ENCODE data around the gene KLHDC7A.

KLHDC7A gene

GRCh38 chr1:18475234-18475905, 5.4 kb upstream of the KLHDC7A start:
- Histone ChIP-seq H3K27me3 (ENCODE audit: insufficient read depth, low read length) (no peaks in the 10 kb centered on the region), H3K4me3 (ENCODE audit: low read length) (no peak overlapping the region), H3K4me1 (ENCODE audit: insufficient read depth, low read length) (peaks cover 10% of the 10 kb centered on the region), H3K9ac (ENCODE audit: low read depth, low read length) (no peak overlapping the region), H3K27ac (ENCODE audit: low read length) (no peak overlapping the region), H3K36me3 (ENCODE audit: insufficient read depth, low read depth, low read length) (no peaks in the 10 kb centered on the region), H3K9me3 (ENCODE audit: insufficient read depth, low read depth, low read length) (no peaks in the 10 kb centered on the region)

DNA sequence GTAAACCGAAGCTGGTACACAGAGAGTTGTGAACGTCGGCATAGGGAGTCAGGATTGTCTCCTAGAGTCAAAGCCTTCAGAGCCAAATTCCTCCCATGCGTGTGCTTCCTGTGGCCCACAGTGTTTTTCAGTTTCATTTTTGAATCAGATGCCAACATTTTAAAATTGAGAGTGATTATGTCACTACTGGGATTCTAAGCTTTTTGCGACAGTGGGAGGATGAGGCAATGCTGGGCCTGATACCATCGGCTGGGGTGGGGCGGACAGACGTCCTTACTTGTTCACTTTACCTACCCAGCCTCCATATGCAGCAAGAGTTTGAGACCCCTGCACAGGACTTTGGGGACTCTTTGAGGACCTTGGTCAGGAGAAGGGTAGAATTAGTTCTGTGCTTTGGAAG, 1.3 kb upstream of the KLHDC7A start:
- Histone ChIP-seq H3K9ac (ENCODE audit: low read depth, low read length) (peak overlapping the region; percentile 58; the same call in 1 of the 2 replicates), H3K27me3 (ENCODE audit: insufficient read depth, low read length) (no peaks in the 10 kb centered on the region), H3K4me1 (ENCODE audit: insufficient read depth, low read length) (peaks cover 18% of the 10 kb centered on the region), H3K36me3 (ENCODE audit: insufficient read depth, low read depth, low read length) (peaks cover 17% of the 10 kb centered on the region), H3K4me3 (ENCODE audit: low read length) (peak overlapping the region; percentile 25; the same call in 1 of the 2 replicates), H3K9me3 (ENCODE audit: insufficient read depth, low read depth, low read length) (peaks cover 7% of the 10 kb centered on the region; the same call in 1 of the 2 replicates), H3K27ac (ENCODE audit: low read length) (no peak overlapping the region)

- peaks cover 20% of the 10 kb centered on the region for H3K36me3 ChIP-seq (ENCODE audit: insufficient read depth, low read depth, low read length)
- peak overlapping the region; percentile 52; the same call in 1 of the 2 replicates for H3K9ac ChIP-seq (ENCODE audit: low read depth, low read length)
- H3K27ac ChIP-seq (ENCODE audit: low read length), result peak overlapping the region; percentile 62
- H3K9me3 ChIP-seq (ENCODE audit: insufficient read depth, low read depth, low read length), result peaks cover 14% of the 10 kb centered on the region; the same call in 1 of the 2 replicates
- H3K4me1 ChIP-seq (ENCODE audit: insufficient read depth, low read length), result peaks cover 18% of the 10 kb centered on the region
- peak overlapping the region; percentile 47; the same call in 1 of the 2 replicates for H3K4me3 ChIP-seq (ENCODE audit: low read length)
- no peaks in the 10 kb centered on the region for H3K27me3 ChIP-seq (ENCODE audit: insufficient read depth, low read length)
These were observed 625 bp downstream of the KLHDC7A start for GRCh38 chr1:18481190-18481920.

DNA sequence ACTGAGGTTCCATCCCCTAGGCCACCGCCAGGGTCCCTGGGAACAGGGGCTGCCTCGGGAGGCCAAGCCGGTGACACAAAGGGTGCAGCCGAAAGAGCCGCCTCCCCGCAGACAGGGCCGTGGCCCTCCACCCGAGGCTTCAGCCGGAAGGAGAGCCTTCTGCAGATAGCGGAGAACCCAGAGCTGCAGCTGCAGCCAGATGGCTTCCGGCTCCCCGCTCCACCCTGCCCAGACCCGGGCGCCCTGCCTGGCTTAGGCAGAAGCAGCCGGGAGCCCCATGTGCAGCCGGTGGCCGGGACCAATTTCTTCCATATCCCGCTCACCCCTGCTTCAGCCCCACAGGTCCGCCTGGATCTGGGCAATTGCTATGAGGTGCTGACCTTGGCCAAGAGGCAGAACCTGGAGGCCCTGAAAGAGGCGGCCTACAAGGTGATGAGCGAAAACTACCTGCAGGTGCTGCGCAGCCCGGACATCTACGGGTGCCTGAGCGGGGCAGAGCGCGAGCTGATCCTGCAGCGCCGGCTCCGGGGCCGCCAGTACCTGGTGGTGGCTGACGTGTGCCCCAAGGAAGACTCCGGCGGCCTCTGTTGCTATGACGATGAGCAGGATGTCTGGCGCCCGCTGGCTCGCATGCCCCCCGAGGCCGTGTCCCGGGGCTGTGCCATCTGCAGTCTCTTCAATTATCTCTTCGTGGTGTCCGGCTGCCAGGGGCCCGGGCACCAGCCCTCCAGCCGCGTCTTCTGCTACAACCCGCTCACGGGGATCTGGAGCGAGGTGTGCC, 1.4 kb downstream of the KLHDC7A start:
- no peak overlapping the region; the same call in 1 of the 2 replicates for H3K4me3 ChIP-seq (ENCODE audit: low read length)
- no peaks in the 10 kb centered on the region for H3K27me3 ChIP-seq (ENCODE audit: insufficient read depth, low read length)
- H3K9ac ChIP-seq (ENCODE audit: low read depth, low read length), result no peak overlapping the region
- H3K9me3 ChIP-seq (ENCODE audit: insufficient read depth, low read depth, low read length), result peaks cover 14% of the 10 kb centered on the region; the same call in 1 of the 2 replicates
- H3K36me3 ChIP-seq (ENCODE audit: insufficient read depth, low read depth, low read length), result peaks cover 20% of the 10 kb centered on the region
- no peak overlapping the region for H3K27ac ChIP-seq (ENCODE audit: low read length)
- H3K4me1 ChIP-seq (ENCODE audit: insufficient read depth, low read length), result peaks cover 21% of the 10 kb centered on the region

DNA sequence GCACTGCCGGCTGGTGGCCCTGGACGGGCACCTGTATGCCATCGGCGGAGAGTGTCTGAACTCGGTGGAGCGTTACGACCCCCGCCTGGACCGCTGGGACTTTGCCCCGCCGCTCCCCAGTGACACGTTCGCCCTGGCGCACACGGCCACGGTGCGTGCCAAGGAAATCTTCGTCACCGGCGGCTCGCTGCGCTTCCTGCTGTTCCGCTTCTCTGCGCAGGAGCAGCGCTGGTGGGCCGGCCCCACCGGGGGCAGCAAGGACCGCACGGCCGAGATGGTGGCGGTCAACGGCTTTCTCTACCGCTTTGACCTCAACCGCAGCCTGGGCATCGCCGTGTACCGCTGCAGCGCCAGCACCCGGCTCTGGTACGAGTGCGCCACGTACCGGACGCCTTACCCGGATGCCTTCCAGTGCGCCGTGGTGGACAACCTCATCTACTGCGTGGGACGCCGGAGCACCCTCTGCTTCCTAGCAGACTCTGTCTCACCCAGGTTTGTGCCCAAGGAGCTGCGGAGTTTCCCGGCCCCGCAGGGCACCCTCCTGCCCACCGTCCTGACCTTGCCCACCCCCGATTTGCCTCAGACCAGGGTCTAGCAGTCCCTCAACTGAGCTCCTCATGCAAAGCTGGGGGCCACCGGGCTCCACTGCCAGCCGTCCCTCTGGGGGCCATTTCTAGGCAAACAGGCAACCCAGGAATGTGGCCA, 2.1 kb downstream of the KLHDC7A start:
- peaks cover 21% of the 10 kb centered on the region for H3K4me1 ChIP-seq (ENCODE audit: insufficient read depth, low read length)
- no peak overlapping the region for H3K4me3 ChIP-seq (ENCODE audit: low read length)
- no peak overlapping the region for H3K9ac ChIP-seq (ENCODE audit: low read depth, low read length)
- H3K27ac ChIP-seq (ENCODE audit: low read length), result no peak overlapping the region
- H3K9me3 ChIP-seq (ENCODE audit: insufficient read depth, low read depth, low read length), result peaks cover 14% of the 10 kb centered on the region; the same call in 1 of the 2 replicates
- H3K36me3 ChIP-seq (ENCODE audit: insufficient read depth, low read depth, low read length), result peaks cover 20% of the 10 kb centered on the region
- H3K27me3 ChIP-seq (ENCODE audit: insufficient read depth, low read length), result no peaks in the 10 kb centered on the region

DNA sequence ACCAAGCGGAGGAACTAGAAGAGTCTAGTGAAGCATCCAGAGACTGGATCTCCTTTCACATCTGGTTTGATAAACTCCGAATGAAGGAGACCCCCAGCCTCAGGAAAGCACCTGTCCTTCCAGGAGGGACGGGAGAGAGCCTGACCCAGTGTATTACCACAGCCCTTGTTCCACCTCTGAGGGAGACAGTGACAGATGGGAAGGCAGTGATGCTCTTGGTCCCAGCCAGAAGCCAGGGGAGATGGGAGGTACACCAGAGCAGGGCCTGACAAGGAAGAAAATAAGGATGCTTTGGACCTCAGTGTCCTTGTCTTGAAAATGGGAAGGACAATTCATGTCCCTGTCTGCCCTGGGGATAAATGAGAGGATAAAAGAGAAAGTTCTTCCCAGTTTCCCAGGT, 3.5 kb downstream of the KLHDC7A start:
- no peak overlapping the region for H3K9ac ChIP-seq (ENCODE audit: low read depth, low read length)
- H3K4me3 ChIP-seq (ENCODE audit: low read length), result no peak overlapping the region
- no peaks in the 10 kb centered on the region for H3K27me3 ChIP-seq (ENCODE audit: insufficient read depth, low read length)
- H3K4me1 ChIP-seq (ENCODE audit: insufficient read depth, low read length), result peaks cover 24% of the 10 kb centered on the region
- H3K9me3 ChIP-seq (ENCODE audit: insufficient read depth, low read depth, low read length), result peaks cover 14% of the 10 kb centered on the region; the same call in 1 of the 2 replicates
- H3K27ac ChIP-seq (ENCODE audit: low read length), result no peak overlapping the region
- H3K36me3 ChIP-seq (ENCODE audit: insufficient read depth, low read depth, low read length), result peaks cover 20% of the 10 kb centered on the region

GRCh38 chr1:18484721-18485120, 4.0 kb downstream of the KLHDC7A start:
- Histone ChIP-seq H3K9ac (ENCODE audit: low read depth, low read length) (no peak overlapping the region), H3K27ac (ENCODE audit: low read length) (no peak overlapping the region), H3K9me3 (ENCODE audit: insufficient read depth, low read depth, low read length) (peaks cover 15% of the 10 kb centered on the region; the same call in 1 of the 2 replicates), H3K36me3 (ENCODE audit: insufficient read depth, low read depth, low read length) (peaks cover 20% of the 10 kb centered on the region), H3K27me3 (ENCODE audit: insufficient read depth, low read length) (no peaks in the 10 kb centered on the region), H3K4me3 (ENCODE audit: low read length) (no peak overlapping the region), H3K4me1 (ENCODE audit: insufficient read depth, low read length) (peaks cover 23% of the 10 kb centered on the region)

DNA sequence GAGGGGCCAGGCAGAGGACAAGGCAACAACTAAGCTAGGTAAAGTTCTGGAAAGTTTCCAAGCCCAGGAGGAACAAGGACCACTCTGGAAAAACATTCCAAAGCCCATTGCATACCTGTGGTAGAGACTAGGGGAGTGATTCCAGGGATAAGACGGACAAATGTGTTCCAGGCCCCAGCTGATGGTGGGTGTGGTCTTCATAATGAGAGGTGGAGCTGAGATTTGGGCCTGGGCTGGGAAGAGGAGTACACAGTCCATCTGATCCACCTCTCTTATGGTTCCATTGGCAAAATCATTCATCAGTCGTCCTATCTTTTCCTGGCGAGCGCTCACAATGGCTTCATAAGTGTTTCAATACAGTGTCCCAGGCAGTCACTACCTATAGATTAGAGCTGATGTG, 4.5 kb downstream of the KLHDC7A start:
- H3K9ac ChIP-seq (ENCODE audit: low read depth, low read length), result no peak overlapping the region
- H3K36me3 ChIP-seq (ENCODE audit: insufficient read depth, low read depth, low read length), result peaks cover 20% of the 10 kb centered on the region
- peaks cover 17% of the 10 kb centered on the region; the same call in 1 of the 2 replicates for H3K9me3 ChIP-seq (ENCODE audit: insufficient read depth, low read depth, low read length)
- no peak overlapping the region for H3K4me3 ChIP-seq (ENCODE audit: low read length)
- H3K4me1 ChIP-seq (ENCODE audit: insufficient read depth, low read length), result peaks cover 18% of the 10 kb centered on the region; the same call in 1 of the 2 replicates
- no peak overlapping the region for H3K27ac ChIP-seq (ENCODE audit: low read length)
- no peaks in the 10 kb centered on the region for H3K27me3 ChIP-seq (ENCODE audit: insufficient read depth, low read length)

GRCh38 chr1:18486195-18486594, 5.5 kb downstream of the KLHDC7A start:
- Histone ChIP-seq H3K4me1 (ENCODE audit: insufficient read depth, low read length) (peaks cover 12% of the 10 kb centered on the region; the same call in 1 of the 2 replicates), H3K4me3 (ENCODE audit: low read length) (no peak overlapping the region), H3K9ac (ENCODE audit: low read depth, low read length) (no peak overlapping the region), H3K36me3 (ENCODE audit: insufficient read depth, low read depth, low read length) (peaks cover 20% of the 10 kb centered on the region), H3K9me3 (ENCODE audit: insufficient read depth, low read depth, low read length) (peaks cover 17% of the 10 kb centered on the region; the same call in 1 of the 2 replicates), H3K27ac (ENCODE audit: low read length) (no peak overlapping the region), H3K27me3 (ENCODE audit: insufficient read depth, low read length) (no peaks in the 10 kb centered on the region)

GRCh38 chr1:18489417-18490143, 8.8 kb downstream of the KLHDC7A start:
- Histone ChIP-seq H3K36me3 (ENCODE audit: insufficient read depth, low read depth, low read length) (peaks cover 1% of the 10 kb centered on the region; the same call in 1 of the 2 replicates), H3K9ac (ENCODE audit: low read depth, low read length) (no peak overlapping the region), H3K27ac (ENCODE audit: low read length) (no peak overlapping the region), H3K9me3 (ENCODE audit: insufficient read depth, low read depth, low read length) (peaks cover 16% of the 10 kb centered on the region; the same call in 1 of the 2 replicates), H3K27me3 (ENCODE audit: insufficient read depth, low read length) (no peaks in the 10 kb centered on the region), H3K4me3 (ENCODE audit: low read length) (no peak overlapping the region), H3K4me1 (ENCODE audit: insufficient read depth, low read length) (peaks cover 9% of the 10 kb centered on the region; the same call in 1 of the 2 replicates)

Measured in iPS-20b (cell line).